Mucosa of stomach (tissue), 1 donor: ENCODE results near the gene THOP1.
"Not testable (repeated sequence)": the region's sequence is repeated elsewhere in the genome, so short reads cannot be mapped to it uniquely, and the experiment has no call there.

Source experiments
- H3K27me3 ChIP-seq: one replicate; pipeline ENCODE4 v1.7.0; 2013; ENCODE audit warnings: mild to moderate bottlenecking, low read length; ENCODE audit not compliant: control insufficient read depth, insufficient read depth
- H3K36me3 ChIP-seq: one replicate; pipeline ENCODE4 v1.7.0; 2013; ENCODE audit warnings: low read length; ENCODE audit not compliant: control insufficient read depth, insufficient read depth
- H3K4me1 ChIP-seq: one replicate; pipeline ENCODE4 v1.7.0; 2013; ENCODE audit warnings: mild to moderate bottlenecking, low read length; ENCODE audit not compliant: control insufficient read depth, insufficient read depth
- H3K4me3 ChIP-seq: one replicate; pipeline ENCODE4 v1.7.0; 2013; ENCODE audit warnings: low read length
- H3K9ac ChIP-seq: one replicate; pipeline ENCODE4 v1.7.0; 2013; ENCODE audit warnings: mild to moderate bottlenecking, low read length, moderate library complexity
- H3K9me3 ChIP-seq: one replicate; pipeline ENCODE4 v1.7.0; 2013; ENCODE audit warnings: mild to moderate bottlenecking, low read length, moderate library complexity; ENCODE audit not compliant: control insufficient read depth
- donor health status: Pancreatic carcinoma.

THOP1 gene

GRCh38 chr19:2791876-2792275 is 6.6 kb downstream of the THOP1 start:
- Histone ChIP-seq H3K9ac (no peak overlapping the region), H3K27me3 (no peaks in the 10 kb centered on the region), H3K4me3 (no peak overlapping the region), H3K4me1 (no peaks in the 10 kb centered on the region), H3K9me3 (no peaks in the 10 kb centered on the region), H3K36me3 (no peaks in the 10 kb centered on the region)

- H3K4me1 ChIP-seq, H3K9ac ChIP-seq, H3K9me3 ChIP-seq, H3K27me3 ChIP-seq, H3K4me3 ChIP-seq, H3K36me3 ChIP-seq: not testable (repeated sequence)
Observed at GRCh38 chr19:2792666-2793065, 7.4 kb downstream of the THOP1 start.

GRCh38 chr19:2793126-2793525 is 7.8 kb downstream of the THOP1 start:
- H3K4me1 ChIP-seq: no peaks in the 10 kb centered on the region
- no peaks in the 10 kb centered on the region for H3K36me3 ChIP-seq
- no peak overlapping the region for H3K4me3 ChIP-seq

GRCh38 chr19:2793577-2793976 is 8.3 kb downstream of the THOP1 start:
- H3K4me3 ChIP-seq: no peak overlapping the region
- H3K36me3 ChIP-seq: no peaks in the 10 kb centered on the region
- no peaks in the 10 kb centered on the region for H3K27me3 ChIP-seq
- H3K4me1 ChIP-seq: no peaks in the 10 kb centered on the region
- H3K9ac ChIP-seq: no peak overlapping the region
- no peaks in the 10 kb centered on the region for H3K9me3 ChIP-seq

More at GRCh38 chr19:2793126-2793525, 7.8 kb downstream of the THOP1 start:
- H3K9ac ChIP-seq: no peak overlapping the region
- H3K9me3 ChIP-seq: no peaks in the 10 kb centered on the region
- no peaks in the 10 kb centered on the region for H3K27me3 ChIP-seq

GRCh38 chr19:2795827-2796658 is 10.7 kb downstream of the THOP1 start:
- no peak overlapping the region for H3K9ac ChIP-seq

GRCh38 chr19:2796659-2797266 is 11.5 kb downstream of the THOP1 start:
- H3K4me1 ChIP-seq: no peaks in the 10 kb centered on the region
- no peak overlapping the region for H3K4me3 ChIP-seq
- no peak overlapping the region for H3K9ac ChIP-seq
- no peaks in the 10 kb centered on the region for H3K27me3 ChIP-seq
- no peaks in the 10 kb centered on the region for H3K36me3 ChIP-seq
- no peaks in the 10 kb centered on the region for H3K9me3 ChIP-seq

More at GRCh38 chr19:2795827-2796658, 10.7 kb downstream of the THOP1 start:
- no peak overlapping the region for H3K4me3 ChIP-seq
- no peaks in the 10 kb centered on the region for H3K27me3 ChIP-seq
- no peaks in the 10 kb centered on the region for H3K36me3 ChIP-seq
- H3K4me1 ChIP-seq: no peaks in the 10 kb centered on the region
- no peaks in the 10 kb centered on the region for H3K9me3 ChIP-seq

- no peaks in the 10 kb centered on the region for H3K36me3 ChIP-seq
- H3K9me3 ChIP-seq: no peaks in the 10 kb centered on the region
- H3K4me1 ChIP-seq: no peaks in the 10 kb centered on the region
- H3K9ac ChIP-seq: no peak overlapping the region
- H3K27me3 ChIP-seq: no peaks in the 10 kb centered on the region
- no peak overlapping the region for H3K4me3 ChIP-seq
Observed at GRCh38 chr19:2797280-2797679, 12.0 kb downstream of the THOP1 start.

- Histone ChIP-seq H3K36me3 (no peaks in the 10 kb centered on the region), H3K27me3 (no peaks in the 10 kb centered on the region), H3K4me1 (no peaks in the 10 kb centered on the region), H3K4me3 (no peak overlapping the region), H3K9me3 (no peaks in the 10 kb centered on the region), H3K9ac (no peak overlapping the region)
Observed at GRCh38 chr19:2798158-2798685, 12.9 kb downstream of the THOP1 start.

- Histone ChIP-seq H3K9ac (no peak overlapping the region), H3K36me3 (no peaks in the 10 kb centered on the region), H3K4me3 (no peak overlapping the region), H3K9me3 (no peaks in the 10 kb centered on the region), H3K4me1 (no peaks in the 10 kb centered on the region), H3K27me3 (no peaks in the 10 kb centered on the region)
Observed at GRCh38 chr19:2798733-2799132, 13.4 kb downstream of the THOP1 start.

GRCh38 chr19:2799273-2800020 is 14.1 kb downstream of the THOP1 start:
- no peaks in the 10 kb centered on the region for H3K9me3 ChIP-seq
- no peaks in the 10 kb centered on the region for H3K36me3 ChIP-seq
- H3K4me1 ChIP-seq: no peaks in the 10 kb centered on the region
- no peak overlapping the region for H3K9ac ChIP-seq
- H3K4me3 ChIP-seq: no peak overlapping the region
- H3K27me3 ChIP-seq: no peaks in the 10 kb centered on the region

- no peak overlapping the region for H3K9ac ChIP-seq
- no peaks in the 10 kb centered on the region for H3K9me3 ChIP-seq
- H3K27me3 ChIP-seq: no peaks in the 10 kb centered on the region
- no peaks in the 10 kb centered on the region for H3K36me3 ChIP-seq
- H3K4me1 ChIP-seq: no peaks in the 10 kb centered on the region
- no peak overlapping the region for H3K4me3 ChIP-seq
Observed at GRCh38 chr19:2800506-2800905, 15.2 kb downstream of the THOP1 start.

GRCh38 chr19:2802826-2803225 is 17.5 kb downstream of the THOP1 start:
- Histone ChIP-seq H3K36me3 (no peaks in the 10 kb centered on the region), H3K4me3 (no peak overlapping the region), H3K4me1 (no peaks in the 10 kb centered on the region), H3K9me3 (no peaks in the 10 kb centered on the region), H3K27me3 (no peaks in the 10 kb centered on the region), H3K9ac (no peak overlapping the region)
